Mesendoderm (in vitro differentiated cells): Measurements from ENCODE around the gene PI16.
"Not testable (repeated sequence)": the region's sequence is repeated elsewhere in the genome, so short reads cannot be mapped to it uniquely, and the experiment has no call there.

ENCODE experiments used
- DNase-seq: peaks from one replicate; pipeline ENCODE4 v3.0.0; 2013
- H2AK5ac ChIP-seq: 2 replicates; pipeline ENCODE4 v1.6.1; 2013; ENCODE audit warnings: low read length, inconsistent platforms
- H2BK120ac ChIP-seq: 2 replicates; pipeline ENCODE4 v1.6.1; 2013; ENCODE audit warnings: low read depth, mild to moderate bottlenecking, low read length, moderate library complexity, mixed read lengths
- H2BK15ac ChIP-seq: replicated peaks from 2 replicates; pipeline ENCODE4 v1.6.1; 2013; ENCODE audit warnings: low read depth, mild to moderate bottlenecking, moderate library complexity
- H2BK5ac ChIP-seq: 2 replicates; pipeline ENCODE4 v1.6.1; 2013; ENCODE audit warnings: low read length, inconsistent platforms
- H3K18ac ChIP-seq: 2 replicates; pipeline ENCODE4 v1.6.1; 2013; ENCODE audit warnings: mild to moderate bottlenecking, low read length, mixed read lengths
- H3K23ac ChIP-seq: one replicate; pipeline ENCODE4 v1.6.1; 2013; ENCODE audit warnings: low read length
- H3K27ac ChIP-seq: 2 replicates; pipeline ENCODE4 v1.5.1; 2013; ENCODE audit warnings: low read depth, mild to moderate bottlenecking, inconsistent platforms, low read length, moderate library complexity
- H3K27me3 ChIP-seq: 2 replicates; pipeline ENCODE4 v1.6.1; 2013; ENCODE audit warnings: low read length, control low read depth, mild to moderate bottlenecking, inconsistent platforms; ENCODE audit not compliant: insufficient read depth, poor library complexity
- H3K36me3 ChIP-seq: 2 replicates; pipeline ENCODE4 v1.6.1; 2013; ENCODE audit warnings: low read length, inconsistent platforms; ENCODE audit not compliant: control insufficient read depth, insufficient read depth
- H3K4ac ChIP-seq: one replicate; pipeline ENCODE4 v1.6.1; 2013; ENCODE audit warnings: low read depth, mild to moderate bottlenecking, low read length, moderate library complexity
- H3K4me1 ChIP-seq: 2 replicates; pipeline ENCODE4 v1.6.1; 2013; ENCODE audit warnings: low read depth, low read length, inconsistent platforms; ENCODE audit not compliant: control insufficient read depth
- H3K4me2 ChIP-seq: 2 replicates; pipeline ENCODE4 v1.6.1; 2013; ENCODE audit warnings: low read length
- H3K4me3 ChIP-seq: 2 replicates; pipeline ENCODE4 v1.5.1; 2013; ENCODE audit warnings: mild to moderate bottlenecking, low read length
- H3K56ac ChIP-seq: one replicate; pipeline ENCODE4 v1.6.1; 2013; ENCODE audit warnings: low read length
- H3K79me1 ChIP-seq: 2 replicates; pipeline ENCODE4 v1.6.1; 2013; ENCODE audit warnings: low read length, inconsistent platforms
- H3K79me2 ChIP-seq: 2 replicates; pipeline ENCODE4 v1.6.1; 2013; ENCODE audit warnings: mild to moderate bottlenecking, low read length; ENCODE audit not compliant: control insufficient read depth, insufficient read depth
- H3K9ac ChIP-seq: 2 replicates; pipeline ENCODE4 v1.6.1; 2013; ENCODE audit warnings: low read length, inconsistent platforms
- H4K5ac ChIP-seq: one replicate; pipeline ENCODE4 v1.6.1; 2013; ENCODE audit warnings: low read length
- H4K8ac ChIP-seq: one replicate; pipeline ENCODE4 v1.6.1; 2013; ENCODE audit warnings: low read depth, mild to moderate bottlenecking, control low read depth, low read length, moderate library complexity
- WGBS: extraction: QIAGEN DNeasy Blood & Tissue Kit; methylation state at CpG from one replicate; pipeline ENCODE4 v1.1.7; 2013; ENCODE audit warnings: low lambda C conversion rate, missing lambda C conversion rate; ENCODE audit not compliant: insufficient coverage; ENCODE audit errors: extremely low coverage; 5-methylcytosine and 5-hydroxymethylcytosine counted together

PI16 gene

GRCh38 chr6:36990401-36990800, 35.9 kb downstream of the PI16 start:
- not testable (repeated sequence) for H3K4ac ChIP-seq, H3K79me1 ChIP-seq, H3K79me2 ChIP-seq, H4K5ac ChIP-seq, H3K9ac ChIP-seq, H3K23ac ChIP-seq, H3K4me1 ChIP-seq, H2AK5ac ChIP-seq, H3K4me2 ChIP-seq, H2BK15ac ChIP-seq, H2BK120ac ChIP-seq, H3K36me3 ChIP-seq, H3K18ac ChIP-seq, H3K27ac ChIP-seq, DNase-seq, H4K8ac ChIP-seq, H3K27me3 ChIP-seq, H3K56ac ChIP-seq, H3K4me3 ChIP-seq, H2BK5ac ChIP-seq
- no CpG with 5 or more reads among the region's 2 CpGs for WGBS

- Histone ChIP-seq H3K4me2 (no peak overlapping the region), H3K27ac (no peak overlapping the region), H3K4me3 (no peak overlapping the region), H2BK5ac (no peak overlapping the region), H3K9ac (no peak overlapping the region), H3K23ac (no peak overlapping the region), H3K79me2 (no peaks in the 10 kb centered on the region), H3K4ac (no peak overlapping the region), H4K5ac (no peak overlapping the region), H3K36me3 (no peaks in the 10 kb centered on the region), H2BK15ac (no peak overlapping the region), H3K79me1 (no peaks in the 10 kb centered on the region), H2AK5ac (no peak overlapping the region), H3K27me3 (no peaks in the 10 kb centered on the region), H3K18ac (no peak overlapping the region), H3K56ac (no peak overlapping the region), H4K8ac (no peak overlapping the region), H3K4me1 (no peaks in the 10 kb centered on the region), H2BK120ac (no peak overlapping the region)
- no CpG with 5 or more reads among the region's 18 CpGs for WGBS
- DNase-seq, result no peak
These were observed 43.5 kb downstream of the PI16 start for GRCh38 chr6:36997811-36998722.

- H3K4me2 ChIP-seq, result no peak overlapping the region
- H3K79me2 ChIP-seq, result no peaks in the 10 kb centered on the region
- no peak overlapping the region for H2BK15ac ChIP-seq
- H3K9ac ChIP-seq, result no peak overlapping the region
- H3K79me1 ChIP-seq, result no peaks in the 10 kb centered on the region
- no CpG with 5 or more reads among the region's 8 CpGs for WGBS
- H3K27ac ChIP-seq, result no peak overlapping the region
- DNase-seq, result no peak
- no peaks in the 10 kb centered on the region for H3K36me3 ChIP-seq
- H3K4me3 ChIP-seq, result no peak overlapping the region
- no peak overlapping the region for H3K18ac ChIP-seq
- no peak overlapping the region for H2BK5ac ChIP-seq
- no peak overlapping the region for H4K8ac ChIP-seq
- no peak overlapping the region for H3K23ac ChIP-seq
- no peak overlapping the region for H2BK120ac ChIP-seq
- no peak overlapping the region for H3K4ac ChIP-seq
- no peak overlapping the region for H3K56ac ChIP-seq
- H2AK5ac ChIP-seq, result no peak overlapping the region
- H3K4me1 ChIP-seq, result no peaks in the 10 kb centered on the region
- H4K5ac ChIP-seq, result no peak overlapping the region
- H3K27me3 ChIP-seq, result no peaks in the 10 kb centered on the region
These were observed 44.1 kb downstream of the PI16 start for GRCh38 chr6:36998723-36999038.

- no peaks in the 10 kb centered on the region for H3K36me3 ChIP-seq
- no peak overlapping the region for H3K27ac ChIP-seq
- no CpG with 5 or more reads among the region's 15 CpGs for WGBS
- H2BK15ac ChIP-seq, result no peak overlapping the region
- H3K56ac ChIP-seq, result no peak overlapping the region
- H3K4me1 ChIP-seq, result no peaks in the 10 kb centered on the region
- no peak for DNase-seq
- no peak overlapping the region for H3K4me2 ChIP-seq
- no peak overlapping the region for H2BK5ac ChIP-seq
- H3K23ac ChIP-seq, result no peak overlapping the region
- no peak overlapping the region for H4K8ac ChIP-seq
- H3K79me2 ChIP-seq, result no peaks in the 10 kb centered on the region
- H3K79me1 ChIP-seq, result no peaks in the 10 kb centered on the region
- no peak overlapping the region for H3K18ac ChIP-seq
- no peak overlapping the region for H2AK5ac ChIP-seq
- no peak overlapping the region for H3K4me3 ChIP-seq
- H2BK120ac ChIP-seq, result no peak overlapping the region
- no peaks in the 10 kb centered on the region for H3K27me3 ChIP-seq
- no peak overlapping the region for H3K9ac ChIP-seq
- no peak overlapping the region for H4K5ac ChIP-seq
- H3K4ac ChIP-seq, result no peak overlapping the region
These were observed 44.7 kb downstream of the PI16 start for GRCh38 chr6:36999061-36999750.

GRCh38 chr6:36999751-37000125, 45.2 kb downstream of the PI16 start:
- H4K5ac ChIP-seq, result no peak overlapping the region
- no peaks in the 10 kb centered on the region for H3K27me3 ChIP-seq
- H3K36me3 ChIP-seq, result no peaks in the 10 kb centered on the region
- H3K56ac ChIP-seq, result no peak overlapping the region
- DNase-seq, result no peak
- no peak overlapping the region for H3K23ac ChIP-seq
- no CpG with 5 or more reads among the region's 4 CpGs for WGBS
- no peak overlapping the region for H4K8ac ChIP-seq
- H3K18ac ChIP-seq, result no peak overlapping the region
- H2BK120ac ChIP-seq, result no peak overlapping the region
- no peak overlapping the region for H2AK5ac ChIP-seq
- no peak overlapping the region for H2BK15ac ChIP-seq
- H3K27ac ChIP-seq, result no peak overlapping the region
- no peak overlapping the region for H3K9ac ChIP-seq
- H3K79me1 ChIP-seq, result no peaks in the 10 kb centered on the region
- no peak overlapping the region for H3K4ac ChIP-seq
- no peak overlapping the region for H2BK5ac ChIP-seq
- no peaks in the 10 kb centered on the region for H3K4me1 ChIP-seq
- H3K4me2 ChIP-seq, result no peak overlapping the region
- no peak overlapping the region for H3K4me3 ChIP-seq
- H3K79me2 ChIP-seq, result no peaks in the 10 kb centered on the region
